ENCODE results near the gene MMAA. TPM values are rescaled to one million over a fixed set of nuclear protein-coding genes. Genes with fewer than 3 reads are reported as not detected.
"Not testable (repeated sequence)": the region's sequence is repeated elsewhere in the genome, so short reads cannot be mapped to it uniquely, and the experiment has no call there.

MMAA gene
- 1 to 10 TPM; 2.1 to 5.2 (median 3.9) TPM for polyA plus RNA-seq

DNA sequence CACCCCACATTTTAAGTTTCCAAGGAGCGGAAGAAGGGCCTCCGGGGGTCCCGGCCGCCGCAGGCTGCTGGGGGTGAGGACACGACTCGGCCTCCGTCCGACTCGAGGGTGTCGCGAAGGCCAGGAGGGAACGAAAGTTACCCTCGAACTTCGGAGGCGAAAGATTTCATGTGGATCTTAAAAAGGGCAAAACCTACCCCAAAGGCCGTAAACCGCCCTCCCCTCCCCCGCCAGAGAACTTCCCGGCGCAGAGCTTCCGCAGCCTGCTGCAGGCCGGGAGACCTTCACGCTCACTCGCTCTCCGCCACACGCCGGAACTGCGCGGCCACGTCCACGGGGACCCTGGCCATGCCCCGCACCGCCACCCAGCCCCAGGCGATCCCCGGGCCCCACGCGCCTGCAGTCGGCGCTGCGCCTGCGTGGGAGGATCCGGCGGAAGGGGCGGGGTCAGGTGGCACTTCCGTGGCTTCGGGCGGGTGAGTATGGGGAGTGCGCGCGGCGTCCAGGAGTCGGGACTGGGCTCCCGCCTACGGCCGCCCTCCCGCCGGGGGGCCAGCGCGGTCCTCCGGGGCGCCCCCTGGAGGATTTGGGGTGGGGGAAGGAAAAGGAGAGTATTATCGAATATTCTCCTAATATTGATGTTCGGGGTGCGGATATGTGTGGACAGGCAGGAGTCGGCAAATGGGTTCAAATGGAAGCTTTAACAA is at the start of gene MMAA:
Gene MMAA (plus strand): TSS at position 454 of the 707 bp plus-strand sequence. CDS start 19,755 bp downstream, outside the sequence.
- WGBS, 3 donors = 0 to 1% (median 0%) methylated on average over 66 of the region's 66 CpGs
- peak within 1 kb of the TSS; percentile 99 for H3K27ac ChIP-seq (ENCODE audit: low read depth, low read length)

- WGBS, 3 donors = 74 to 84% (median 82%) methylated on average over 7 of the region's 7 CpGs
- not testable (repeated sequence) for H3K27ac ChIP-seq (ENCODE audit: low read depth, low read length)
Measured at GRCh38 chr4:145574546-145574945, 44.6 kb upstream of the MMAA start.

DNA sequence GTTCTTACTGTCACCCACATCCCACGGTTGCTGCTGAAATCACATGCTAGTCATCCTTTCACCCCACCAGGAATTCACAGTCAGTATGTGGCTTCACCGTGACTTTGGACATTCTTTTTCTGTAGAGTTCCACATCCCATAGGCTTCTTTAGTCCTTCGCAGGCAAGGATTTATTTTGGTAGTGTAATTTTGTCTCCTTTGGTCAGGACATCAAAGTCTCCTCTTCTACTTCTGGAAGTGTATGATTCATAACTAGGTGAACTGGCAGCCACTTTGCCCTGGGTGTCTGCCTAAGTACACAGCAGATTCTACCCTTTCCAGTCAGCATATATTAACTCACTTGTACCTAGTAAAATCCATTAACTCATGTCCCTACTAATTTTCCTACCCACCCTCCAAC is 38.3 kb upstream of the MMAA start:
- 81 to 88% (median 84%) methylated on average over 3 of the region's 3 CpGs for WGBS, 3 donors

DNA sequence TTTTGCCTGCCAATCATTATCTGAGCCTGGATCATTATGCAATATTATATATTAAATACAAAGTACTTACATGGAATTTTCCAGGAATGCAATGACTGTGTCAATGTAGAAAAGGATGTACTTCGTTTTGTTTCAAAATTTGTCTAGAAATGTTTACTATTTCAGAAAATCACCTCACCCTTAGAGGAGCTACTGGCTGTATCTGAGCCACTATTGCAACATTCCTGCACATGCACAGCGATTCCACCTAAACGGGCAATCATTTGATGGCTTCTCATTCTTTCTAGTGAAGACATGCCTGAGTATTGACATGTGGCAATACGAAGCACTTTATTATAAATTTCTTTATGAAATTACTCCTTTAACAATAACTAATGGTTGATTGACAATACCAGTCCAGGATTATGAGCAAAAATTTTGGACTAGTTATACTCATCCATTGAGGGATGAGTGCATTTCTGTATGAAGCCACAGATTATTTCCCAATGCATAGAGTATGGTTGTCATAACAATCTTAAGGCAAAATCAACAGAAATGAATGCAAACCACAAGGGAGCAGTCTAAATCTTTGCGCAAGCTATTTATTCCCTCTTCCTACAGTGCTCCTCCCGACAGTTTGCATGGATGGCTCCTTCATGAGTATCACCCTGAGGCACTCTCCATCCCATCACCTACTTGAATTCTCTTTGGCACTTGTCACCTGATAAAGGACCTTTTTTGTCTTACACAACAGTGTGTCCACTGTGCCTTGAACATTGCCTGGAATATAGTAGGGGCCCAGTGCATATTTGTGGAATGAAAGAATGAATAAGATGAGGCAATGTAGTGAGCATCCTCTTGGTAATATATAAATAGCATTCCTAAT is 35.8 kb upstream of the MMAA start:
- 78 to 85% (median 82%) methylated on average over 6 of the region's 6 CpGs for WGBS, 3 donors

More for the DNA sequence above, 38.3 kb upstream of the MMAA start:
- H3K27ac ChIP-seq (ENCODE audit: low read depth, low read length) = no peak overlapping the region

GRCh38 chr4:145587088-145587754 is 32.0 kb upstream of the MMAA start:
- WGBS, 3 donors = 53 to 58% (median 56%) methylated on average over 3 of the region's 3 CpGs
- no peak overlapping the region for H3K27ac ChIP-seq (ENCODE audit: low read depth, low read length)

More for the DNA sequence above, 35.8 kb upstream of the MMAA start:
- no peak overlapping the region for H3K27ac ChIP-seq (ENCODE audit: low read depth, low read length)

GRCh38 chr4:145589381-145589780 is 29.8 kb upstream of the MMAA start:
- 58 to 85% (median 81%) methylated on average over 2 of the region's 2 CpGs for WGBS, 3 donors
- not testable (repeated sequence) for H3K27ac ChIP-seq (ENCODE audit: low read depth, low read length)

GRCh38 chr4:145589916-145590702 is 29.1 kb upstream of the MMAA start:
- 81 to 85% (median 85%) methylated on average over 3 of the region's 3 CpGs for WGBS, 3 donors
- H3K27ac ChIP-seq (ENCODE audit: low read depth, low read length) = no peak overlapping the region

DNA sequence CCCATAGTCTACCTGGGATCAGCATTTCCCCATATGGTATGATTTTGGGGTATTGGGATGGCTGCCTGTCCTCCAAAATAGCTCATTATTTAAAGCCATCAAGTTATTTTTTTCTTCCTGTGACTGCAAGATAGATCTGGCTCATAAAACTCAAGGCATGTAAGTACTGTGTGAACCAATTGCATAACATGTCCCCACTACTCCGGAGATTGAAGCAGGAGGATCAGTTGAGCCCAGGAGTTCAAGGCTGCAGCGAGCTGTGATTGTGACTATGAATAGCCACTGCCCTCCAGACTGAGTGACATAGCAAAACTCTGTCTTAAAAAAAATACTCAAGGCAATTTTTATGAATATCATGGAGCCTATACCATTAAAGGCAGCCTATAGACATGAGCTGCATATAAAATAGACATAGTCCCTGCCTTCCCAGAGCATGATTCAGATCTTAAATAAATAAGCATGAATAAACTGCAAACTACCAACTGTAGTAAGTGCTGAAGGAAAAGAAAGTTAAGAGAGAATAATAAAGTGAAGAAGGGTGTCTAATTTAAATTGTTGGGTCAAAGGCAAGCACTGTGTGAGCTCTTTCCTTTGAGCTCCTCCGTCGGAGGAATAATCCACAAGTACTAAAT is 16.9 kb upstream of the MMAA start:
- no peak overlapping the region for H3K27ac ChIP-seq (ENCODE audit: low read depth, low read length)
- WGBS, 3 donors = 70 to 96% (median 92%) methylated on average over 4 of the region's 4 CpGs

DNA sequence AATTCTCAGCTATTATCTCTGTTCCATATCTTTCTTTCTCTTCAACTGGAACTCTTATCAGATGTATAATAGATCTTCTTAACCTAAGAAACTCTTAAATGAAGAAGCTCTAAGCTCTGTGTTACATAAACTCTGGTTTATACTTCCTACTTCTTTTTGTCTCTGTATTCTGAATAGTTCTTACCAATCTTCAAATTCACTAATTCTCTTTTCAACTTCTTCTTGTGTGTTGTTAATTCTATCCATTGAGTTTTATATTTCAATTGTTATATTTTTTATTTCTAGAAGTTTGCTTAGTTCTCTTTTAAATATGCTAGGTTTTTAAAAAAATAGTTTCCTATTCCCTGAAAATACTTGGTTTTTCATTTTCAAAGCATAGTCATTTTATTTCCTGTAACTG is 13.2 kb upstream of the MMAA start:
- H3K27ac ChIP-seq (ENCODE audit: low read depth, low read length) = no peak overlapping the region

DNA sequence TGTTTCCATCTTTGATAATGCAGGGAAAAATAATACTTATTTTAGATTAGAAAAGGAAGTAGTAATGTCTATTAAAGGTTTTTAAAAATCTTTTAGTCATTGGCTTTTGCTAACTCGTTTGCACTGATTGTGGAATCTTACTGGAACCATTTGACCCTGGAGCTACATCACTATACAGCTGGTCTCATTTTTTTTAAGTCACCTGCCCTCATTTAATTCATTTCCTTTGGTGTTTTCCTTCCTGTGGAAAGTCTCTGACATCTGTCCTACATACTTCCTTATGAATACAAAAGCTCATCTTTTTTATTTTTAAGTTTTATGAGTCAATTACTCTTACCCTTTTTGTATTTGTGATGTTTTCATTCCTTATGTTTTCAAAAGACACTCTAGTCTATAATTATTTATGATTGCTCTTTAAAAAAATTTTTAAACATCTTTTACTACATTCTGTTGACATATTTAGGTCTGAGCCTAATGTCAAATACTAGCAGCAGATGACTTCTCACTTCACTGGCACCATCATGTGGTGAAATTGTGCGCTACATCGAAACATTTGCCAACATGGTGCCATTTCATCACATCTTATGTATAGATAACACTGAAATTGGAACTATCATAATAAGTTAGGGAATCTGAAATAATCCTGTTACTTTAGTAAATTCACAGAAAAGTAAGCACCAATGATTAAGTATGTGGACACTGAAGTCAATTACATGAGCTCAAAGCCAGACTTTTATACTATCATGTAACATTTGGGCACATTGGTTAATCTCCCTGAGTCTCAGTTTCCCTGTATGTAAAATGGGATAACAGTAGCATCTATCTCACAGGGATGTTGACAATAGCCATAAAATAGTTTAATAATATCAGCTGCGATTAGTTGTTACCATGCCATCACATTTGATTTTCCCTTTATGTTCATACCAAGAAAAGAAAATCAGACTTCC is 9.4 kb upstream of the MMAA start:
- WGBS, 3 donors = 48 to 62% (median 53%) methylated on average over 4 of the region's 4 CpGs
- no peak overlapping the region for H3K27ac ChIP-seq (ENCODE audit: low read depth, low read length)

- 63 to 69% (median 68%) methylated on average over 5 of the region's 5 CpGs for WGBS, 3 donors
- H3K27ac ChIP-seq (ENCODE audit: low read depth, low read length) = no peak overlapping the region
Measured at GRCh38 chr4:145613566-145614232, 5.5 kb upstream of the MMAA start.

- 60 to 79% (median 77%) methylated on average over 2 of the region's 2 CpGs for WGBS, 3 donors
- H3K27ac ChIP-seq (ENCODE audit: low read depth, low read length) = no peak overlapping the region
Measured at GRCh38 chr4:145614233-145614610, 5.0 kb upstream of the MMAA start.

- 1 to 3% (median 2%) methylated on average over 19 of the region's 19 CpGs for WGBS, 3 donors
- peak overlapping the region; percentile 99 for H3K27ac ChIP-seq (ENCODE audit: low read depth, low read length)
Measured at GRCh38 chr4:145618210-145618931, 814 bp upstream of the MMAA start.

GRCh38 chr4:145619639-145619996 is 433 bp downstream of the MMAA start:
- peak overlapping the region; percentile 40 for H3K27ac ChIP-seq (ENCODE audit: low read depth, low read length)
- WGBS, 3 donors = 0 to 1% (median 0%) methylated on average over 9 of the region's 9 CpGs

- H3K27ac ChIP-seq (ENCODE audit: low read depth, low read length) = not testable (repeated sequence)
- WGBS, 3 donors = 90 to 92% (median 91%) methylated on average over 1 of the region's 1 CpG
Measured at GRCh38 chr4:145622067-145622466, 2.9 kb downstream of the MMAA start.

DNA sequence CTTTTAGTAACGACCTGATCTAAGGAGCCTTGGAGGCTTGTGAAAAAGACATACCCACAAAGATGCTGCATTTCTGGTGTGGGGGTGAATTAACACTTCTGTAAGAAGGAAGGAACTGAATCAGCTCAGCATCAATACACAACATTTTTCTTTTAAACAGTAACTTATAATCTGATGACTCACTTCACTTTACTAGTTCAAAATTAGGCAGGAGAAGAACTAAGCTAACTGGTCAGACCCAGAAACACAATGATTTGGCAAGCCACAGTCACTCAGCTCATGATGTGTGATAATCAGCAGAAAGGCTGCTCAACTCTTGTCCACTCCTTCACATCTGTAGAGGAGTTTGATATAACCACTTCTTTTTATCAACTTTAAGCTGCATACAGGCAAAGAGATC is 4.6 kb downstream of the MMAA start:
- 75 to 90% (median 78%) methylated on average over 1 of the region's 1 CpG for WGBS, 3 donors
- no peak overlapping the region for H3K27ac ChIP-seq (ENCODE audit: low read depth, low read length)

Measured in adipose tissue (tissue), 3 donors.